ENCODE results near the gene TBL1X.

DNA sequence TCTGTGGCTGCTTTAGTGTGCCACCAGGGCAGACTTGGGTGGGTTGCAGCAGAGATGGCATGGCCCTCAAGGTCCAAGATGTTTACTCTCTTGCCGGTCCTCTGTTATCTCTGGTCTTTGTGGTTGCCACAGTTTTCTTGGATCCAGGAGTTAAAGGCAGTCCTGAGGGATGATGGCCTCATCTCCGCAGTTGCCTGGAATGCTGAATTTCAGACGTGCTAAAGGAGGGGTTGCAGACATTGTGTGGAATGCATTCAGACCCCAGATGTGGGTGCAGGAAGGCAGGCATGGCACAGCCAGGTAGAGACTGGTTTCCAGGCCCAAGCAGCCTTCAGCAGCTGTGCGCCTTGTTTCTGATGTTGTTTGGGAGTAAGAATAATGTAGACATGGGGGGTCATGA is 64.4 kb downstream of the TBL1X start:
- TF ChIP-seq, protein P1, sequence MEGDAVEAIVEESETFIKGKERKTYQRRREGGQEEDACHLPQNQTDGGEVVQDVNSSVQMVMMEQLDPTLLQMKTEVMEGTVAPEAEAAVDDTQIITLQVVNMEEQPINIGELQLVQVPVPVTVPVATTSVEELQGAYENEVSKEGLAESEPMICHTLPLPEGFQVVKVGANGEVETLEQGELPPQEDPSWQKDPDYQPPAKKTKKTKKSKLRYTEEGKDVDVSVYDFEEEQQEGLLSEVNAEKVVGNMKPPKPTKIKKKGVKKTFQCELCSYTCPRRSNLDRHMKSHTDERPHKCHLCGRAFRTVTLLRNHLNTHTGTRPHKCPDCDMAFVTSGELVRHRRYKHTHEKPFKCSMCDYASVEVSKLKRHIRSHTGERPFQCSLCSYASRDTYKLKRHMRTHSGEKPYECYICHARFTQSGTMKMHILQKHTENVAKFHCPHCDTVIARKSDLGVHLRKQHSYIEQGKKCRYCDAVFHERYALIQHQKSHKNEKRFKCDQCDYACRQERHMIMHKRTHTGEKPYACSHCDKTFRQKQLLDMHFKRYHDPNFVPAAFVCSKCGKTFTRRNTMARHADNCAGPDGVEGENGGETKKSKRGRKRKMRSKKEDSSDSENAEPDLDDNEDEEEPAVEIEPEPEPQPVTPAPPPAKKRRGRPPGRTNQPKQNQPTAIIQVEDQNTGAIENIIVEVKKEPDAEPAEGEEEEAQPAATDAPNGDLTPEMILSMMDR (IDR thresholded peaks at IDR 0.05): no peak
- no peak for TF ChIP-seq POLR2A (IDR thresholded peaks at IDR 0.05)
